Osteocyte (in vitro differentiated cells): ENCODE results near the gene ZNF521. TPM values are rescaled to one million over a fixed set of nuclear protein-coding genes. Genes with fewer than 3 reads are reported as not detected.

Experiments
- DNase-seq: peaks from one replicate; pipeline ENCODE4 v3.0.0; 2021; ENCODE audit warnings: mixed read lengths; ENCODE audit not compliant: unreplicated experiment; ENCODE audit errors: extremely low spot score
- H3K27ac Mint-ChIP-seq: one replicate; pipeline ENCODE4 v1.8.0; 2021; ENCODE audit warnings: mild to moderate bottlenecking, mixed read lengths; ENCODE audit not compliant: unreplicated experiment
- H3K27me3 Mint-ChIP-seq: one replicate; pipeline ENCODE4 v1.8.0; 2021; ENCODE audit warnings: mixed read lengths; ENCODE audit not compliant: unreplicated experiment
- H3K36me3 Mint-ChIP-seq: one replicate; pipeline ENCODE4 v1.8.0; 2021; ENCODE audit warnings: mixed read lengths; ENCODE audit not compliant: unreplicated experiment
- H3K4me1 Mint-ChIP-seq: one replicate; pipeline ENCODE4 v1.8.0; 2021; ENCODE audit warnings: mixed read lengths; ENCODE audit not compliant: unreplicated experiment
- H3K4me3 Mint-ChIP-seq: one replicate; pipeline ENCODE4 v1.8.0; 2021; ENCODE audit warnings: mild to moderate bottlenecking, moderate library complexity, mixed read lengths; ENCODE audit not compliant: unreplicated experiment
- H3K9me3 Mint-ChIP-seq: one replicate; pipeline ENCODE4 v1.8.0; 2021; ENCODE audit warnings: mixed read lengths; ENCODE audit not compliant: unreplicated experiment
- CTCF ChIP-seq: fragments of 200-600 bp; sonication (generic); IDR thresholded peaks from 2 replicates; pipeline ENCODE4 v1.5.0; 2021; ENCODE audit warnings: antibody characterized with exemption, mild to moderate bottlenecking, moderate library complexity
- total RNA-seq: library from RNA; stranded (reverse); gene quantifications from 2 replicates; pipeline ENCODE4 v1.2.1, GENCODE V29; 2021

ZNF521 gene
- total RNA-seq, 1 donor from 2014 or later: 57.1 TPM

GRCh38 chr18:25029802-25030201, 322.2 kb downstream of the ZNF521 start:
- Mint-ChIP-seq H3K4me1 (peaks cover 2% of the 10 kb centered on the region), H3K27me3 (peaks cover 15% of the 10 kb centered on the region), H3K9me3 (no peaks in the 10 kb centered on the region), H3K36me3 (no peaks in the 10 kb centered on the region), H3K27ac (no peak overlapping the region), H3K4me3 (no peak overlapping the region)
- DNase-seq: no peak
- no peak for TF ChIP-seq CTCF

GRCh38 chr18:25019931-25020330, 332.0 kb downstream of the ZNF521 start:
- no peak for DNase-seq
- Mint-ChIP-seq H3K27me3 (peaks cover 10% of the 10 kb centered on the region), H3K27ac (no peak overlapping the region), H3K9me3 (peaks cover 15% of the 10 kb centered on the region), H3K4me3 (no peak overlapping the region), H3K36me3 (peaks cover 4% of the 10 kb centered on the region), H3K4me1 (no peaks in the 10 kb centered on the region)
- TF ChIP-seq CTCF: no peak

- peaks cover 15% of the 10 kb centered on the region for H3K9me3 Mint-ChIP-seq
- no peak overlapping the region for H3K27ac Mint-ChIP-seq
- TF ChIP-seq CTCF: no peak
- H3K4me1 Mint-ChIP-seq: no peaks in the 10 kb centered on the region
- H3K36me3 Mint-ChIP-seq: peaks cover 4% of the 10 kb centered on the region
- no peak overlapping the region for H3K4me3 Mint-ChIP-seq
- no peak for DNase-seq
- H3K27me3 Mint-ChIP-seq: peaks cover 10% of the 10 kb centered on the region
Observed at GRCh38 chr18:25019086-25019860, 332.7 kb downstream of the ZNF521 start.

GRCh38 chr18:25016666-25017065, 335.3 kb downstream of the ZNF521 start:
- Mint-ChIP-seq H3K27me3 (peaks cover 4% of the 10 kb centered on the region), H3K9me3 (peaks cover 12% of the 10 kb centered on the region), H3K36me3 (peaks cover under 1% of the 10 kb centered on the region), H3K4me3 (no peak overlapping the region), H3K4me1 (no peaks in the 10 kb centered on the region), H3K27ac (no peak overlapping the region)
- no peak for DNase-seq
- TF ChIP-seq CTCF: no peak

- DNase-seq: no peak
- no peaks in the 10 kb centered on the region for H3K4me1 Mint-ChIP-seq
- no peak overlapping the region for H3K4me3 Mint-ChIP-seq
- H3K36me3 Mint-ChIP-seq: no peaks in the 10 kb centered on the region
- peaks cover 8% of the 10 kb centered on the region for H3K9me3 Mint-ChIP-seq
- no peak for TF ChIP-seq CTCF
- no peak overlapping the region for H3K27ac Mint-ChIP-seq
- H3K27me3 Mint-ChIP-seq: peaks cover 4% of the 10 kb centered on the region
Observed at GRCh38 chr18:25016181-25016580, 335.8 kb downstream of the ZNF521 start.
